HG03045 (cell line): ENCODE measurements around the gene TBXAS1.
A peak's percentile ranks its signal among the peaks of the same experiment; 100 is the strongest.
"Not testable (repeated sequence)": the region's sequence is repeated elsewhere in the genome, so short reads cannot be mapped to it uniquely, and the experiment has no call there.

Experiments used
- ATAC-seq: cut with Tn5 transposase; IDR thresholded peaks from one replicate; pipeline ENCODE4 v1.9.1; 2021; ENCODE audit warnings: mild to moderate bottlenecking, moderate library complexity; ENCODE audit not compliant: unreplicated experiment

TBXAS1 gene

GRCh38 chr7:139913021-139913844 lies 84.2 kb downstream of the TBXAS1 start:
- ATAC-seq: no peak

- ATAC-seq: no peak
Observed at GRCh38 chr7:139913845-139914135, 84.7 kb downstream of the TBXAS1 start.

- ATAC-seq: no peak
Observed at GRCh38 chr7:139914306-139915267, 85.5 kb downstream of the TBXAS1 start.

DNA sequence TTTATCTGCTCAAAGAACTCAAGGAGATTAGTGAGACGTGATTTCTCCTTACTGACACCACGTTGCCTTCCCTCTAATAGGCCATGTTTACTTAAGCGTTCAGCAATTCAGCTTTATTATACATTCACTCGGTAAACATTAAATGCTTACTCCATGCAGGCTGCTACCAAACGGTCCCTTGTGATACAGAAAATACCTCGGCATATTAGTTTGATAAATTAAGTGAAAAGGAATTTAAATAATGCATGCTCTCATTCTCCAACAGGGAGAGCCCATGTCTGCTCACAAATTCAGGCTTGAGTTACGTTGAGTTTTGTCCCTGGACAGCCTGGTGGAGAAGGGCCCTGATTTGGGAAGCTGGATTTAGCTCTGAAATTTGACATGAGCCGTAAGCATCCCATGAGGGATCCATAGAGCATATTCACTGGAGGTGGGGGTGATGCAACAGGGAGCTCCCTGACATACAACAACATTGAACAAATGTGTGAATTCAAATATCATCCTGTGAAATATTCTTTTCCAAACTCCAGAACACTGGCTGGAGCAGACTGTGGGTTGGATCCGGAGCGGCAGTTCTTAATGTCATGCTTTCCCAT lies 86.3 kb downstream of the TBXAS1 start:
- no peak for ATAC-seq

- ATAC-seq: peak; percentile 85
Observed at GRCh38 chr7:139915864-139916716, 87.0 kb downstream of the TBXAS1 start.

GRCh38 chr7:139916717-139917395 lies 87.8 kb downstream of the TBXAS1 start:
- peak; percentile 62 for ATAC-seq

- ATAC-seq: no peak
Observed at GRCh38 chr7:139917851-139918250, 88.8 kb downstream of the TBXAS1 start.

GRCh38 chr7:139918480-139918879 lies 89.4 kb downstream of the TBXAS1 start:
- no peak for ATAC-seq

DNA sequence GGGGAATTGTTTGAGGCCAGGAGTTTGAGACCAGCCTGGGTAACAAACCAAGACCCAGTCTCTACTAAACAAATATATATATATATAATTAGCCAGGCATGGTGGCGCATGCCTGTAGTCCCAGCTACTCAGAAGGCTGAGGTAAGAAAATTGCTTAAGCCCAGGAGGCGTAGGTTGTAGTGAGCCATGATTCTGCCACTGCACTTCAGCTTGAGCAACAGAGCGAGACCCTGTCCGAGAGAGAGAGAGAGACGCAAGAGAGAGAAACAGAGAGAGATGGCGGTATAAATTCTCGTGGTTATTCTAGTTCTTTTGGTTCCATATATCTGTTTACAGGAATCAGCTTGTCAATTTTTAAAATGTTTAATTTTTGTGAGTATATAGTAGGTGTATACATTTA lies 94.0 kb downstream of the TBXAS1 start:
- no peak for ATAC-seq

- ATAC-seq: no peak
Observed at GRCh38 chr7:139924461-139924860, 95.4 kb downstream of the TBXAS1 start.

GRCh38 chr7:139929221-139929620 lies 100.2 kb downstream of the TBXAS1 start:
- not testable (repeated sequence) for ATAC-seq

DNA sequence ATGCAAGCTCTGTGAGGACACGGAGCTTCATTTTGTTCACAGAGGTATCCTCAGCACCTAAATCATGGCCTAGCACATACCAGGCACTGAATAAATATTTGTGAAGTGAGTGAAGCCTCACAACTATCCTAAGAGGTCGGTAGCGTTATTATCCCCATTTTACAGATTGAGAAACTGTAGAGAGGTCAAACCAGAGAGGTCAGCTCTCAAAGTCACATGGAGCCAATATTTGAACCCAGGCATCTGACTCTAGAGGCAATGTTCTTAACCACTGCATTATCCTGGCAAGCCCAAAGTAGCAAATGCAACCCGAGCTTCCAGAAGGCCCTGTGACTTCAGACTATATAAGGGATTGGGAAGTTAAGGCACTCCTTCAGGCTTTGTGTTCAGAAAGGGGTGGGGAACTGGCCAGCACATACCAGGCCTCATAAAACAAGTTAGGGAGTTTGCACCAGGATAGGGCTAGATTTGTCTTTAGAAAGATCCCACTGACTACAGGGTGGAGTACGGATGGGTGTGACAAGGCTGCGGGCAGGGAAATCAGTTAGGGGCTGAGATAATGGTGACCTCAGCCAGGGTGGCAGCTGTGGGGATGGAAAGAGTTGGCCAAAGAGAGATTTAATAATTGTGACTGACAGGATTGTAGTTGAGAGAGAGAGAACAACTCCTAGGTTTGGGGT lies 101.4 kb downstream of the TBXAS1 start:
- ATAC-seq: no peak

GRCh38 chr7:139931190-139931934 lies 102.3 kb downstream of the TBXAS1 start:
- ATAC-seq: no peak

- ATAC-seq: no peak
Observed at GRCh38 chr7:139932531-139932930, 103.5 kb downstream of the TBXAS1 start.

- ATAC-seq: no peak
Observed at GRCh38 chr7:139936760-139937310, 107.8 kb downstream of the TBXAS1 start.

GRCh38 chr7:139937715-139938114 lies 108.7 kb downstream of the TBXAS1 start:
- ATAC-seq: no peak

DNA sequence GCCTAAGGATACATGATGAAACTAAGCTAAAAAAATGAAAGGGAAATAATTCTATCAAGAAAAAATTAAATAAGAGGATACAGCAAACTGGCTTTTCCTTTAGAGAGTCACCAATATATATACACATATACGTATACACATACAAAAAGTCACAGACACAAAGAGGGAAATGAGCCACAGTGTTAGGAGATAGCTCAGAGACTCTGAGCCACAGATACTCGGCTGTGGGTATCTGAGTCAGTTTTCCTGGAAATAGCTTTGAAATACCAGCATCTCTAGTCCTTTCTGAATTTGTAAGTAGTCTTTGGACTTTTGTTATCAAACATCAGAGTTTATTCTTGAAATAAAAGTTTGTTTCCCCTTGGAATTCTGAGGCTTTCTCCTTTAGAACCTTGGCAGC lies 111.8 kb downstream of the TBXAS1 start:
- ATAC-seq: no peak

GRCh38 chr7:139941421-139941820 lies 112.4 kb downstream of the TBXAS1 start:
- ATAC-seq: no peak
